Measurements from ENCODE around the gene MACROD2.

GRCh38 chr20:14948416-14948815 lies 953.1 kb downstream of the MACROD2 start:
- TF ChIP-seq, protein P1, sequence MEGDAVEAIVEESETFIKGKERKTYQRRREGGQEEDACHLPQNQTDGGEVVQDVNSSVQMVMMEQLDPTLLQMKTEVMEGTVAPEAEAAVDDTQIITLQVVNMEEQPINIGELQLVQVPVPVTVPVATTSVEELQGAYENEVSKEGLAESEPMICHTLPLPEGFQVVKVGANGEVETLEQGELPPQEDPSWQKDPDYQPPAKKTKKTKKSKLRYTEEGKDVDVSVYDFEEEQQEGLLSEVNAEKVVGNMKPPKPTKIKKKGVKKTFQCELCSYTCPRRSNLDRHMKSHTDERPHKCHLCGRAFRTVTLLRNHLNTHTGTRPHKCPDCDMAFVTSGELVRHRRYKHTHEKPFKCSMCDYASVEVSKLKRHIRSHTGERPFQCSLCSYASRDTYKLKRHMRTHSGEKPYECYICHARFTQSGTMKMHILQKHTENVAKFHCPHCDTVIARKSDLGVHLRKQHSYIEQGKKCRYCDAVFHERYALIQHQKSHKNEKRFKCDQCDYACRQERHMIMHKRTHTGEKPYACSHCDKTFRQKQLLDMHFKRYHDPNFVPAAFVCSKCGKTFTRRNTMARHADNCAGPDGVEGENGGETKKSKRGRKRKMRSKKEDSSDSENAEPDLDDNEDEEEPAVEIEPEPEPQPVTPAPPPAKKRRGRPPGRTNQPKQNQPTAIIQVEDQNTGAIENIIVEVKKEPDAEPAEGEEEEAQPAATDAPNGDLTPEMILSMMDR (IDR thresholded peaks at IDR 0.05), result no peak
- no peak for TF ChIP-seq POLR2A (IDR thresholded peaks at IDR 0.05)
